Subcutaneous abdominal adipose tissue (tissue), 5 donors: Measurements from ENCODE around the gene ACSM6.

Experiments used
- H3K27ac ChIP-seq: one replicate; pipeline ENCODE4 v1.7.0; 2013; ENCODE audit warnings: low read depth, mild to moderate bottlenecking, inconsistent platforms, low read length, moderate library complexity
- H3K27me3 ChIP-seq, 5 donors: one replicate each; pipeline ENCODE4 v1.7.0; 2013; ENCODE audit warnings: low read length in 5 of 5, inconsistent platforms in 1 of 5; ENCODE audit not compliant: control insufficient read depth in 5 of 5, insufficient read depth in 4 of 5
- H3K36me3 ChIP-seq, 5 donors: one replicate each; pipeline ENCODE4 v1.7.0; 2013; ENCODE audit warnings: low read length in 5 of 5; ENCODE audit not compliant: control insufficient read depth in 5 of 5, insufficient read depth in 5 of 5
- H3K4me1 ChIP-seq, 5 donors: one replicate each; pipeline ENCODE4 v1.7.0; 2013; ENCODE audit warnings: low read length in 5 of 5, mild to moderate bottlenecking in 3 of 5, moderate library complexity in 1 of 5; ENCODE audit not compliant: control insufficient read depth in 5 of 5, insufficient read depth in 5 of 5
- H3K4me3 ChIP-seq, 5 donors: one replicate each; pipeline ENCODE4 v1.7.0; 2013; ENCODE audit warnings: low read length in 5 of 5, low read depth in 1 of 5
- H3K9ac ChIP-seq, 5 donors: one replicate each; pipeline ENCODE4 v1.7.0; 2013; ENCODE audit warnings: low read length in 5 of 5, mild to moderate bottlenecking in 4 of 5, moderate library complexity in 3 of 5
- H3K9me3 ChIP-seq, 5 donors: one replicate each; pipeline ENCODE4 v1.7.0; 2013; ENCODE audit warnings: low read length in 5 of 5; ENCODE audit not compliant: control insufficient read depth in 5 of 5
- donor health status: healthy.
- donor health status: healthy.
- donor health status: healthy.
- donor health status: healthy.
- donor health status: healthy.

Gene ACSM6

GRCh38 chr10:95277614-95278013, 83.6 kb downstream of the ACSM6 start:
- no peaks in the 10 kb centered on the region for H3K9me3 ChIP-seq
- peaks cover 0 to 2% (median 0%) of the 10 kb centered on the region in 5 donors for H3K36me3 ChIP-seq
- H3K27me3 ChIP-seq, result no peaks in the 10 kb centered on the region
- peaks cover 10 to 72% (median 47%) of the 10 kb centered on the region in 5 donors for H3K4me1 ChIP-seq
- H3K4me3 ChIP-seq, result no peak overlapping the region
- H3K27ac ChIP-seq, result no peak overlapping the region
- H3K9ac ChIP-seq, result no peak overlapping the region
